ENCODE measurements around the gene MYO7A.

The MYO7A gene

GRCh38 chr11:77148963-77149715, 21.1 kb downstream of the MYO7A start:
- no peak for DNase-seq

DNA sequence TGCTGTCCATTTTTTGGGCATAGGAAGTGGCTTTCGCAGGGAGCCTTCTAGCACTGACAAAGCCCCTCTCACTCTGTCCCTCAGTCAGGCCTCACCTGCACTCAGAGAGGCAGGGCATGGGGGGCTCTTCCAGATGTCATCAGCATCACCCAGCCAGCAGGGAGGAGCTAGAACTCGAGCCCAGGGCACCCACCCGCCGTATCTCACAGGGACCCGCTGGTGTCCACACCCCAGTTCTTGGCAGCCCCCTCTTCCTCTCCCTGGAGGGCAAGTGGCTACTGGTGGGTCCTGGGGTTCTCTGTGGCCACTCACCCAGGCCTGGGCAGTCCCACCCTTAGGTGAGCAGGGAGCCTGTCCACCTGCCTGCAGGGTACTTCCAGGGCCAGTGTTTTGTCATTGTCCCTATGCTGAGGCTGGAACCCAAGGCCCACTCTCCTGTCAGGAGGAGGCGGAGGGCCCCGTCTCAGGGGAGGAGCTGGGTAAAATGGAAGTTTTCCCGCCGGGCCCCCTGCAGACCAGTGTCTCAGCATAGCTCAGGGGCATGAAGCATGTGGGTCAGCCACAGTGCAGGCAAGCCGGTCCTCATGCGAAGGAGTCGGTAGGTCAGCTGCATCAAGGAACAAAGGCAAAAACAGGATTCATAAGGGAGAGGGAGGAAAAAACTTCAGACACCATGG, 21.8 kb downstream of the MYO7A start:
- no peak for DNase-seq

GRCh38 chr11:77150836-77151235, 22.8 kb downstream of the MYO7A start:
- DNase-seq = no peak

DNA sequence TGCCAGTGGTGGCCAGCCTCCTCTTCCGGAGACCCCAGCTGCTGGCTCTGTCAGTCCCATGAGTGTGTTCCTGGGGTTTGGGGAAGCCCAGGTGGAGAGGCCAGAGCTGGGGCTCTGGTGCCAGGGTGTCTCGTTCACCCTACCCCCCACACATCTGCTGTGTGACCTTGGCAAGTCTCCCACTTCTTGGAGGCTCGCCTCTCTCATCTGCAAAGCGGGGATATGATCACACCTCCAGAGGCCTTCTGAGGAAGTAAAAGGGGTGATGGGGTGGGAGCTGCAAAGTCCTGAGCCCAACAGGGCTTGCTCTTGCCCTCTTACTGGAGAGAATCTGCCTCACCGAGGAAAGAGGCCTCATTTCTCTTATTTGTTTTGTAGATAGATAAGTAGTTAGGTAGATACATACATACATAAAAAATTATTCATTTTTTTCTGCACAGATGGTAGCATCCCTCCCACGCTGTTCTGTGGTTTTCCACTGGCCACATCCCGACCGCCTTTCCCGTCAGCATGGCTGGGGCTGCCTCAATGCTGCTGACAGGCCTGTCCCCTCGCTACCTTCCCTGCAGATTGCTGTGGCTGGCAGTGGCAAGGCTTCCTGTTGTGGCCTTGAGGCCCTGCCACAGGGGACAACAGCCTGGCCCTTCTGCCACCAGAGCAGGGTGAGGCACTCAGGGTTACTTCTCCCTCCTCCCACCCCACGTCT, 23.9 kb downstream of the MYO7A start:
- DNase-seq = no peak

DNA sequence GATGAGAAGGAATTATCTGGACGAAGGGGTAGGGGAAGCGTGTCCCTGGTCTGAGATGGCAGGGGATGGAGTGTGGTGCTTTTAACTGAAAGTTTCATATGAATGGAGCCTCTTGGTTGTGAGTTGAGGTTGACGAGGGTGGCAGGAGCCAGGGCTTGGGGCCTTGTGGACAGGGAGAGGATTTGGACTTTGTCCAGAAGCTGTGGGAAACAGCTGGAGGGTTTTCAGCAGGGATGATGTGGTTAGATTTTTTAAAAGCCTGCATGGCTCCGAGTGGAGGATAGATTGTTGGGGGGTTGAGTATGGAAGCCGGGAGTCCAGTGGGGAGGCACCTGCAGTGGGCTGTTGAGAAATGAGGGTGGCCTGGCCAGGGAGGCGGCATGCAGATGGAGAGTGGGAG, 24.8 kb downstream of the MYO7A start:
- no peak for DNase-seq

DNA sequence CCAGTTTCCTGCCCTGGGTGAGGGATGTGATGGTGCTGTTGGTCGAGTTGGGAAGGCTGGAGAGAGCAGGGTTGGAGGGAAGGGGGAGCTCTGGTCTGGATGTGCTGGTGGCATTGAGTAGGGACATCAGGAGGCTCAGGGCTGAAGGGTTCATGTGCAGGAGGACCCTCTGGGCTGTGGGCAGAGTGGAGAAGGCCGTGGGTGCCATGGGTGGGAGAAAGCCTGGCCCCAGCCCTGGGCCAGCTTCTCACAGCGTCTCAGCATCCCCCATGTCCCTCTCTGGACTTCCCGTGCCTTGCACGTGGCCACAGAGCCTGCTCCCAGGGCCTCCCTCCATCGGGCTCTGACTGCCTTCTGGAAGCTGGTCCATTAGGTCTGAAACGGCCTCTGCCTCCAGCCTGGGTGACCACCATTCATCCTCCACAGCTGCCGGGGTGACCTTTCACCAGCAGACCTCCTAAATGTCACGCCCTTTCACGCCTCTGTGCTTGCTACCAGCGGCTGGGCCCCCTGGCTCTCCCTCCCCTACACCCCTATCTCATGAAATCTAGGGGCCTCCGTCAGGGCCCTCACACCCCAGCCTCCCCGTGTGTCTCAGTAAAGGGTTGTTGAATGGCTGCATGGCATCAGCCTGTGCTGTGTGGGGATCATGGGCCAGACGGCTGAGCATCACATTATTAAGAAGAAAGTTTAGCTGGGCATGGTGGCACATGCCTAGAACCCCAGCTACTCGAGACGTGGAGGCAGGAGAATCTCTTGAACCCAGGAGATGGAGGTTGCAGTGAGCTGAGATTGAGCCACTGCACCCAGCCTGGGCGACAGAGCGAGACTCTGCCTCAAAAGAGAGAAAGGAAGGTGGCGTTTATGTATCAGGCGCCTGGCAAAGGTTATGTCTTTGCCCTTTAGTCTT, 25.5 kb downstream of the MYO7A start:
- no peak for DNase-seq

DNA sequence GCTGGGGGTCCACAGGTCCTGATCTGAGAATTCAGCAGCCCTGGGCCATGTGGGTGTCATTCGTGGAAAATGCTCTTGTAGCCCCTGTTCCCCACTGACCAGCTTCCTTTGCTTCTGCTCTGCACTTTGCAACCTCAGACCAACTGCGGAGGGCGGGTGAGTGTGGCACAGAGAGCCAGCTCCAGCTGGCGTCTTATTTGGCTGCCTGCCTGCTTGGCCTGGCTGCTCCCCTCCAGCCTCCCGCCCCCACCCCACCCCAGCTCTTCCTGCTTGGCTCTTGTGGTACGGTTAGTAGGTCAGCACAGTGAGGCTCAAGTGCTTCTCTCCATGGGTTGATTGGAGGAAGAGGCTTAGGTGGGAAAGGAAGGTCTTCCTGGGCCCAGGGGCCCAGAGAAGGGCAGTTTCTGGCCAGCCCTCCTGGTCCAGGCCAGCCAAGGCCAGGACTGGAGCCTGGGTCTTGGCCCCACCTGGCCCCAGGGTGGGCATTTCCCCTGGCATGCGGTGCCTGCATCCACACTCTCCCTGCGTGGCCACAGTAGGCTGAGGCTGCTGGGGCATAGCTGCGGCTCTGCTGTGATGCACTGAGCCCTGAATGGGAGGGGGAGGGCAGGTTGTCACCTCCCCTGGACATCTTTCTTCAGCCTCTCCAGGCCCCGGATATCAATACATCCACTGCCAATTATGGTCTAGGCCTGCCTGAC, 26.5 kb downstream of the MYO7A start:
- DNase-seq = no peak

GRCh38 chr11:77155082-77155475, 27.0 kb downstream of the MYO7A start:
- no peak for DNase-seq

GRCh38 chr11:77155556-77156130, 27.6 kb downstream of the MYO7A start:
- DNase-seq = no peak

DNA sequence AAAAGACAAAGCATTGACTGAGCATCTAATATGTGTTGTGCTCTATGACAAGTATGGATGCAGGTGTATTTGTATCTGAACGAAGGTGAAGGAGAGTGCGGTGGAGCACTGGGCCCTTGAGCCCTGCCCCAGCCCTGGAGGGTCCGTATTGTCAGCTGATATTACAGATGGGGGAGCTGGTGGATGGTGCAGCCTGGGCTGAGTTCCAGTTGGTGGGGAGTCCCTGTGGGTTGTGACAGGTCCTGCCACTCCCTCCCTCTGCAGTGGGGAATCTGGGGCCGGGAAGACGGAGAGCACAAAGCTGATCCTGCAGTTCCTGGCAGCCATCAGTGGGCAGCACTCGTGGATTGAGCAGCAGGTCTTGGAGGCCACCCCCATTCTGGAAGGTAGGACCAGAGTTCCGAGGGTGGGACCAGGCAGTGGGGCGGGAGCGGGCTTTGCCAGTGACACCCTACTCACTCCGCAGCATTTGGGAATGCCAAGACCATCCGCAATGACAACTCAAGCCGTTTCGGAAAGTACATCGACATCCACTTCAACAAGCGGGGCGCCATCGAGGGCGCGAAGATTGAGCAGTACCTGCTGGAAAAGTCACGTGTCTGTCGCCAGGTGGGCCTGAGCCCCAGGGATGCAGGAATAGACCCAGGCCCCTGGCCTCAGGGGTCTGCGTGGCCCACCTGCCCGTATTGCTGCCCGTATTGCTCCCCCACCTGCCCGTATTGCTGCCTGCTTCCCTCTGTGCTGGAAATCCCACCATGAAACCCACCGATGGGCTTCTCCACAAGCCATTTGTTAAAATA, 28.6 kb downstream of the MYO7A start:
- no peak for DNase-seq

GRCh38 chr11:77158041-77158695, 30.1 kb downstream of the MYO7A start:
- DNase-seq = no peak

GRCh38 chr11:77159219-77159936, 31.3 kb downstream of the MYO7A start:
- DNase-seq = no peak

DNA sequence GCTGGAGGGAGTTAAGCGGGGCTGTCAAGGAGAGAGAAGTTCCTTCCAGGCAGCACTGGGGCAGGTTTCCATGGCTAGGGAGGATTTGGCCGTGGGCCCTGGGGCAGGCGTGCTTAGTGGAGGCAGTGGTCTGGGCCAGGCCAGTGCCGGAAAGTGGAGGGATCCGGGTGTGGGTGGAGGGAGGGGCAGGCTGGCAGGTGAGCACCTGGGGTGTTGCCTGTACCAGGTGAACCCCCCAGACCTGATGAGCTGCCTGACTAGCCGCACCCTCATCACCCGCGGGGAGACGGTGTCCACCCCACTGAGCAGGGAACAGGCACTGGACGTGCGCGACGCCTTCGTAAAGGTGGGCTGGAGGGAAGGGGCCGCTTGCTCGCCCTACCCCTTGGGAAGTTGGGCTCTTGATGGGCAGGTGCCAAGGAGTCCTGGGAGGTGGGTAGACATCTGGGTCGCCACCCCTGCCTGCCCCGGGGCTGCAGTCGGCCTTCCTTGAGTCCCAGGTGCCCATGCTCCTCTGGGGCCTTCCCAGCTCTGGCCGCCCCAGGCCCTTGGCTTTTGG, 32.0 kb downstream of the MYO7A start:
- no peak for DNase-seq

GRCh38 chr11:77163271-77163670, 35.2 kb downstream of the MYO7A start:
- no peak for DNase-seq

- no peak for DNase-seq
Observed at GRCh38 chr11:77165066-77165465, 37.0 kb downstream of the MYO7A start.

DNA sequence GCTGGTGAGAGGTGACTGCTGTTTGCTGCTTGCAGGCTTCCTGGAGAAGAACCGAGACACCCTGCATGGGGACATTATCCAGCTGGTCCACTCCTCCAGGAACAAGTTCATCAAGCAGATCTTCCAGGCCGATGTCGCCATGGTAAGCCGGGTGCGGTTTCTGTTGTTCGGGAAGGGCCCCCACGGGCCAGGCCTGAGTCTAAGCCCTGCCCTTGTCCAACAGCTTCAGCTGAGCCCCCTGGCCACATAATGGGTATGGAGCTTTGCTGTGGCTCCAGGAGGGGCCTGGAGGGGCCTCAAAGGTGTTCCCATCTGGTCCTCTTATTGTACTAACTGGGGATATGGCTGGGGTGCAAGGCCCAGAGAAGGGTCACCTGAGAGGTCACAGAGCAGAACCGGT, 38.0 kb downstream of the MYO7A start:
- no peak for DNase-seq

DNA sequence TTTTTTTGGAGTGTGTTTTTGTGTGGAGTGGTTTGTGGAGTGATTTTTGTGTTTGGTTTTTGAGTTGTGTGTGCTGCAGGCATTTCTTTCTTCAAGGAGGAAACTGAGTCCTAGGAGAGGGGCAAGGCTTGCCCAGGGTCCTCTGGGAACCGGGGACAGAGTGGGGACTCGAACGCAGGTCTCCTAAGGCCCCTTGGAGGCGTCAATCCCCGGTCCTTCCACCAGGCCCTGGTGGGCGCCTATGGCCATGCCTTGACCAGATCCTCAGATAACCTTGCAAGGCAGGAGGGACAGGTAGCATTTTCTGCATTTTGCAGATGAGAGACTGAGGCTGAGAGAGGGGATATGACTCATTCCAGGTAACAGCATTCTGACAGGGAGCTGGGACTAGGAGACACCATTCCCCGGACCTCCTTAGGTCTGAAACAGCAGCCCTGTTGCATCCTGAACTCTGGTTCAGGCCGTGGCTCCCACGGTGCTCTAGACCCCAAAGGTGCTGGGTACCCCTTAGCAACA, 39.1 kb downstream of the MYO7A start:
- DNase-seq = no peak

- DNase-seq = no peak
Observed at GRCh38 chr11:77167791-77168190, 39.7 kb downstream of the MYO7A start.

GRCh38 chr11:77170107-77170506, 42.1 kb downstream of the MYO7A start:
- no peak for DNase-seq
